ENCODE data around the gene CTSF. TPM values are rescaled to one million over a fixed set of nuclear protein-coding genes. Genes with fewer than 3 reads are reported as not detected.

Gene CTSF
- polyA plus RNA-seq, 3 donors = 22.4 to 73.7 (median 40.3) TPM

Other genes starting within 250 kb of the CTSF start
- 1 to 10 TPM; 4.8 to 9.0 (median 6.5) TPM for gene RIN1, start 232.2 kb downstream of the CTSF start, polyA plus RNA-seq
- 10 to 100 TPM; 33.5 to 40.2 (median 36.4) TPM for gene BRMS1, start 223.5 kb downstream of the CTSF start, polyA plus RNA-seq
- gene B4GAT1, start 221.0 kb downstream of the CTSF start, polyA plus RNA-seq = 10 to 100 TPM; 12.5 to 19.9 (median 17.9) TPM
- 1 to 10 TPM; 6.7 to 9.4 (median 6.8) TPM for gene SLC29A2, start 196.8 kb downstream of the CTSF start, polyA plus RNA-seq
- gene NPAS4, start 147.6 kb downstream of the CTSF start, polyA plus RNA-seq = under 1 TPM in 2 of 3 donors, not detected in 1; 0.06 to 0.07 TPM
- 10 to 100 TPM; 30.2 to 53.6 (median 42.9) TPM for gene MRPL11, start 129.8 kb downstream of the CTSF start, polyA plus RNA-seq
- gene PELI3, start 101.7 kb downstream of the CTSF start, polyA plus RNA-seq = 10 to 100 TPM in 1 of 3 donors, 1 to 10 TPM in 2; 3.9 to 10.0 (median 5.8) TPM
- gene DPP3, start 88.2 kb downstream of the CTSF start, polyA plus RNA-seq = 10 to 100 TPM; 15.1 to 29.0 (median 18.6) TPM
- 10 to 100 TPM; 11.5 to 15.5 (median 12.3) TPM for gene BBS1, start 58.0 kb downstream of the CTSF start, polyA plus RNA-seq
- 10 to 100 TPM in 2 of 3 donors, 1 to 10 TPM in 1; 8.2 to 12.2 (median 10.8) TPM for gene ZDHHC24, start 22.6 kb downstream of the CTSF start, polyA plus RNA-seq
- under 1 TPM in 2 of 3 donors, not detected in 1; 0.03 to 0.15 TPM for gene ACTN3, start 21.7 kb downstream of the CTSF start, polyA plus RNA-seq
- under 1 TPM in 2 of 3 donors, not detected in 1; 0.04 to 0.17 TPM for gene CCDC87, start 24.5 kb upstream of the CTSF start, polyA plus RNA-seq
- 10 to 100 TPM; 33.7 to 45.1 (median 41.2) TPM for gene CCS, start 24.6 kb upstream of the CTSF start, polyA plus RNA-seq
- gene RBM14, start 48.0 kb upstream of the CTSF start, polyA plus RNA-seq = 10 to 100 TPM; 21.1 to 35.3 (median 33.4) TPM
- gene RBM4, start 70.1 kb upstream of the CTSF start, polyA plus RNA-seq = 100 to 1,000 TPM in 1 of 3 donors, 10 to 100 TPM in 2; 79.9 to 103 (median 97.5) TPM
- gene RBM4B, start 109.3 kb upstream of the CTSF start, polyA plus RNA-seq = 10 to 100 TPM in 2 of 3 donors, 1 to 10 TPM in 1; 9.5 to 13.5 (median 10.1) TPM
- gene SPTBN2, start 160.6 kb upstream of the CTSF start, polyA plus RNA-seq = 10 to 100 TPM in 1 of 3 donors, 1 to 10 TPM in 1, under 1 TPM in 1; 0.22 to 22.3 (median 1.5) TPM